NCI-H2227 (cell line): ENCODE measurements around the gene LRMDA.

Source experiments
- DNase-seq: peaks from one replicate; lab custom pipeline; 2025; ENCODE audit not compliant: unreplicated experiment; lab: John Stamatoyannopoulos, UW

Gene LRMDA

GRCh38 chr10:76002262-76002854, 570.9 kb downstream of the LRMDA start:
- no peak for DNase-seq

- DNase-seq: no peak
These were observed 576.3 kb downstream of the LRMDA start for GRCh38 chr10:76007667-76008181.

- DNase-seq: no peak
These were observed 578.1 kb downstream of the LRMDA start for GRCh38 chr10:76009531-76009930.

- DNase-seq: no peak
These were observed 579.3 kb downstream of the LRMDA start for GRCh38 chr10:76010703-76011102.

- no peak for DNase-seq
These were observed 581.4 kb downstream of the LRMDA start for GRCh38 chr10:76012716-76013327.

- no peak for DNase-seq
These were observed 583.8 kb downstream of the LRMDA start for GRCh38 chr10:76015245-76015644.

- DNase-seq: no peak
These were observed 585.8 kb downstream of the LRMDA start for GRCh38 chr10:76017026-76017732.

GRCh38 chr10:76017733-76018433, 586.5 kb downstream of the LRMDA start:
- no peak for DNase-seq

- no peak for DNase-seq
These were observed 589.2 kb downstream of the LRMDA start for GRCh38 chr10:76020630-76021029.

GRCh38 chr10:76021398-76021797, 590.0 kb downstream of the LRMDA start:
- DNase-seq: no peak

- no peak for DNase-seq
These were observed 590.9 kb downstream of the LRMDA start for GRCh38 chr10:76022366-76022765.

GRCh38 chr10:76023007-76023406, 591.6 kb downstream of the LRMDA start:
- no peak for DNase-seq

GRCh38 chr10:76024460-76025123, 593.2 kb downstream of the LRMDA start:
- DNase-seq: no peak

GRCh38 chr10:76025124-76025477, 593.7 kb downstream of the LRMDA start:
- DNase-seq: no peak

- DNase-seq: no peak
These were observed 594.9 kb downstream of the LRMDA start for GRCh38 chr10:76026176-76026771.

- DNase-seq: no peak
These were observed 595.5 kb downstream of the LRMDA start for GRCh38 chr10:76026905-76027304.

GRCh38 chr10:76029782-76030181, 598.4 kb downstream of the LRMDA start:
- DNase-seq: no peak

GRCh38 chr10:76031099-76031498, 599.7 kb downstream of the LRMDA start:
- no peak for DNase-seq

GRCh38 chr10:76031769-76032699, 600.6 kb downstream of the LRMDA start:
- no peak for DNase-seq

- DNase-seq: no peak
These were observed 601.2 kb downstream of the LRMDA start for GRCh38 chr10:76032700-76033039.
